ENCODE results near the gene CBX4.
A peak's percentile ranks its signal among the peaks of the same experiment; 100 is the strongest.

Gene CBX4

GRCh38 chr17:79841369-79842135 lies 2.3 kb upstream of the CBX4 start:
- no peak for DNase-seq

- DNase-seq = no peak
Measured at GRCh38 chr17:79840989-79841286, 1.7 kb upstream of the CBX4 start.

- DNase-seq = no peak
Measured at GRCh38 chr17:79840269-79840988, 1.2 kb upstream of the CBX4 start.

GRCh38 chr17:79838522-79839274 lies 542 bp downstream of the CBX4 start:
- DNase-seq = peak; percentile 35

GRCh38 chr17:79837888-79838521 lies 1.2 kb downstream of the CBX4 start:
- no peak for DNase-seq

GRCh38 chr17:79836972-79837887 lies 2.0 kb downstream of the CBX4 start:
- DNase-seq = no peak

GRCh38 chr17:79836510-79836971 lies 2.7 kb downstream of the CBX4 start:
- DNase-seq = no peak

GRCh38 chr17:79835953-79836509 lies 3.2 kb downstream of the CBX4 start:
- DNase-seq = no peak

GRCh38 chr17:79835470-79835899 lies 3.8 kb downstream of the CBX4 start:
- DNase-seq = no peak

- no peak for DNase-seq
Measured at GRCh38 chr17:79834565-79835469, 4.4 kb downstream of the CBX4 start.

GRCh38 chr17:79833744-79834564 lies 5.3 kb downstream of the CBX4 start:
- DNase-seq = no peak

- no peak for DNase-seq
Measured at GRCh38 chr17:79833110-79833450, 6.2 kb downstream of the CBX4 start.

- no peak for DNase-seq
Measured at GRCh38 chr17:79832218-79833109, 6.8 kb downstream of the CBX4 start.

- no peak for DNase-seq
Measured at GRCh38 chr17:79831265-79832217, 7.7 kb downstream of the CBX4 start.

- no peak for DNase-seq
Measured at GRCh38 chr17:79830763-79831264, 8.4 kb downstream of the CBX4 start.

- DNase-seq = no peak
Measured at GRCh38 chr17:79830303-79830702, 8.9 kb downstream of the CBX4 start.

- no peak for DNase-seq
Measured at GRCh38 chr17:79829457-79829856, 9.8 kb downstream of the CBX4 start.

Measured in NCI-H1105 treated with DMSO at 0.1 percent for 48 hours (cell line).